GM12878 (cell line): ENCODE results near the gene FADS1. TPM values are rescaled to one million over a fixed set of nuclear protein-coding genes. Genes with fewer than 3 reads are reported as not detected.

Experiments used
- ATAC-seq: fragments of 200-7000 bp; cut with Tn5 transposase; 3 replicates; pipeline ENCODE4 v1.9.1; 2020; ENCODE audit warnings: mild to moderate bottlenecking, moderate library complexity
- BruUV-seq: library from RNA; stranded (reverse); fragments of 400-500 nt; replicated peaks from 2 replicates; lab custom pipeline; 2021; lab: Mats Ljungman, UMichigan
- CTCF ChIA-PET: fragments of 300-600 bp; sonication (Branson Sonifier 250); formaldehyde crosslinking; extraction: SDS; loops from one replicate; lab custom pipeline; 2021; ENCODE audit warnings: inconsistent platforms; lab: Yijun Ruan, JAX
- POLR2A ChIA-PET: fragments of 350-600 bp; formaldehyde crosslinking; extraction: SDS; loops from one replicate; lab custom pipeline; 2021; ENCODE audit warnings: inconsistent platforms; lab: Charles Lee
- RAD21 ChIA-PET: fragments of 300-600 bp; sonication (Branson Sonifier 250); formaldehyde crosslinking; loops from one replicate; lab custom pipeline; 2023; ENCODE audit warnings: antibody characterized with exemption; ENCODE audit not compliant: unreplicated experiment; lab: Charles Lee
- SMC1A ChIA-PET: fragments of 300-600 bp; sonication (Branson Sonifier 250); formaldehyde crosslinking; loops from one replicate; lab custom pipeline; 2023; ENCODE audit not compliant: unreplicated experiment, uncharacterized antibody; lab: Charles Lee
- DNase-seq: peaks from one replicate; pipeline ENCODE4 v3.0.0-alpha.2; 2011; ENCODE audit warnings: low read depth, low spot score
- FAIRE-seq: peaks from 3 replicates; lab custom pipeline; 2011; peaks lifted over from hg19 to GRCh38; lab: Jason Lieb, UNC
- H2AFZ ChIP-seq: 2 replicates; pipeline ENCODE4 v1.6.0; 2011; ENCODE audit warnings: low read depth, low read length, control low read depth; ENCODE audit not compliant: control insufficient read depth
- H3K27ac ChIP-seq: 2 replicates; pipeline ENCODE4 v1.5.1; 2011; ENCODE audit warnings: control low read depth; ENCODE audit not compliant: control insufficient read depth, insufficient read depth
- H3K27me3 ChIP-seq, 2 experiments: replicated peaks in 1 of 2; 2 replicates each; pipeline versions ENCODE4 v1.6.0 to v1.6.1; 2011; ENCODE audit warnings: low read length in 1 of 2; ENCODE audit not compliant: control insufficient read depth in 2 of 2, insufficient read depth in 2 of 2
- H3K36me3 ChIP-seq, 2 experiments: 2 replicates each; pipeline ENCODE4 v1.5.1; 2011; ENCODE audit warnings: low read length in 1 of 2; ENCODE audit not compliant: control insufficient read depth in 2 of 2, insufficient read depth in 2 of 2
- H3K4me1 ChIP-seq: 2 replicates; pipeline ENCODE4 v1.6.1; 2011; ENCODE audit warnings: mild to moderate bottlenecking, low read length, moderate library complexity, mixed read lengths; ENCODE audit not compliant: control insufficient read depth, insufficient read depth
- H3K4me2 ChIP-seq: 2 replicates; pipeline ENCODE4 v1.6.0; 2011; ENCODE audit warnings: control low read depth; ENCODE audit not compliant: control insufficient read depth, insufficient read depth
- H3K4me3 ChIP-seq: fragments of 200-600 bp; sonication (generic); 2 replicates; pipeline ENCODE4 v1.5.1; 2016
- H3K79me2 ChIP-seq: 2 replicates; pipeline ENCODE4 v1.6.0; 2011; ENCODE audit warnings: low read length; ENCODE audit not compliant: control insufficient read depth, insufficient read depth
- H3K9ac ChIP-seq: 2 replicates; pipeline ENCODE4 v1.8.0; 2011; ENCODE audit warnings: low read length, control low read depth, mixed read lengths; ENCODE audit not compliant: control insufficient read depth, insufficient read depth
- H3K9me3 ChIP-seq: replicated peaks from 3 replicates; pipeline ENCODE4 v1.5.1; 2011; ENCODE audit warnings: mild to moderate bottlenecking, low read length; ENCODE audit not compliant: control insufficient read depth, insufficient read depth
- H4K20me1 ChIP-seq: 2 replicates; pipeline ENCODE4 v1.6.0; 2011; ENCODE audit not compliant: control insufficient read depth, insufficient read depth
- CBFB ChIP-seq: IDR thresholded peaks from 2 replicates; pipeline ENCODE4 v1.6.1; 2016; ENCODE audit warnings: antibody characterized with exemption, low read depth
- CHD4 ChIP-seq: fragments of 200-600 bp; sonication (generic); IDR thresholded peaks from 2 replicates; pipeline ENCODE4 v1.6.1; 2016; ENCODE audit warnings: mild to moderate bottlenecking
- E2F4 ChIP-seq: IDR thresholded peaks from 2 replicates; pipeline ENCODE4 v1.6.1; 2012; ENCODE audit warnings: low read depth, low read length, improper control_type of control experiment
- EED ChIP-seq: sonication (generic); IDR thresholded peaks from 2 replicates; pipeline ENCODE4 v1.6.1; 2016; ENCODE audit warnings: antibody characterized with exemption, low read depth
- KAT2A ChIP-seq: conservative IDR thresholded peaks from 2 replicates; pipeline ENCODE4 v1.6.1; 2011; ENCODE audit warnings: low read depth, low read length; ENCODE audit not compliant: control insufficient read depth
- MEF2A ChIP-seq: IDR thresholded peaks from 2 replicates; pipeline ENCODE4 v1.6.1; 2011; ENCODE audit warnings: low read depth, mild to moderate bottlenecking, low read length, moderate library complexity; ENCODE audit not compliant: insufficient read depth
- PAX5 ChIP-seq: IDR thresholded peaks from 2 replicates; pipeline ENCODE4 v1.6.1; 2011; ENCODE audit warnings: low read depth, low read length, borderline replicate concordance
- RAD51 ChIP-seq: fragments of 450-650 bp; IDR thresholded peaks from 2 replicates; pipeline ENCODE4 v1.6.1; 2016; ENCODE audit warnings: moderate library complexity, mild to moderate bottlenecking, inconsistent platforms
- REST ChIP-seq: IDR thresholded peaks from 2 replicates; pipeline ENCODE4 v1.6.1; 2012; ENCODE audit warnings: mild to moderate bottlenecking, low read depth, low read length
- RUNX3 ChIP-seq: IDR thresholded peaks from 2 replicates; pipeline ENCODE4 v1.6.1; 2012; ENCODE audit warnings: low read length, inconsistent platforms
- SP1 ChIP-seq: IDR thresholded peaks from one replicate; pipeline ENCODE4 v1.6.1; 2011; ENCODE audit warnings: low read depth, low read length
- ZBED1 ChIP-seq: IDR thresholded peaks from 2 replicates; pipeline ENCODE4 v1.6.1; 2016; ENCODE audit warnings: borderline replicate concordance
- WGBS: methylation state at CpG from one replicate; pipeline ENCODE4 v1.1.6; 2016; ENCODE audit warnings: low lambda C conversion rate; ENCODE audit not compliant: insufficient replicate concordance, insufficient coverage; ENCODE audit errors: missing lambda C conversion rate; 5-methylcytosine and 5-hydroxymethylcytosine counted together
- in situ Hi-C: fragments of 300-500 bp; cut with MboI; formaldehyde crosslinking; loops from 9 replicates; pipeline ENCODE4 v1.14.3; 2018; ENCODE audit warnings: mixed read lengths
- intact Hi-C: fragments of 100-400 bp; cut with micrococcal nuclease; formaldehyde crosslinking; loops from one replicate; pipeline ENCODE4 v1.14.2; 2022; ENCODE audit not compliant: unreplicated experiment
- polyA plus RNA-seq, 11 experiments: library from polyadenylated mRNA; depleted of rRNA in 4 of 11; unstranded in 6 of 11; stranded (reverse) in 5 of 11; fragments of >200 nt; fragmentation: Nextera tagmentation in 4 of 11; fragmentation: Illumina TruSeq in 1 of 11; extraction: Ambion mirVana in 4 of 11; extraction: Trizol in 1 of 11; gene quantifications; 1 replicate in 1 of 11; 2 replicates in 10 of 11; pipeline versions ENCODE4 v1.2.1 to v1.2.3, GENCODE V29; 2011 to 2016; ENCODE audit warnings: inconsistent platforms in 2 of 11, missing spikeins in 2 of 11, low read depth in 1 of 11
- total RNA-seq, 4 experiments: library from RNA; depleted of rRNA in 3 of 4; stranded (reverse); fragments of >200 nt in 3 of 4; fragmentation: Illumina TruSeq in 1 of 4; extraction: Trizol in 1 of 4; gene quantifications; 2 replicates each; pipeline versions ENCODE4 v1.2.1 to v1.2.3, GENCODE V29; 2013 to 2021
- TF ChIP-seq, protein P1 (sequence below): fragments of 450-650 bp; IDR thresholded peaks from 2 replicates; pipeline ENCODE4 v1.6.1; 2018; ENCODE audit warnings: borderline replicate concordance, mild to moderate bottlenecking; ENCODE audit not compliant: partially characterized antibody

The FADS1 gene
- total and polyA plus RNA-seq, 10 of the 15 experiments (the other 5 are each of a cell fraction or from before 2014, with no cell fraction given), result 8.8 to 73.9 (median 39.0) TPM

- TF ChIP-seq EED (no peak), RAD51 (no peak), ZBED1 (no peak), PAX5 (no peak), CBFB (no peak), E2F4 (no peak), RUNX3 (no peak), CHD4 (no peak), MEF2A (no peak), KAT2A (no peak), REST (no peak), SP1 (no peak)
- TF ChIP-seq, protein P1, sequence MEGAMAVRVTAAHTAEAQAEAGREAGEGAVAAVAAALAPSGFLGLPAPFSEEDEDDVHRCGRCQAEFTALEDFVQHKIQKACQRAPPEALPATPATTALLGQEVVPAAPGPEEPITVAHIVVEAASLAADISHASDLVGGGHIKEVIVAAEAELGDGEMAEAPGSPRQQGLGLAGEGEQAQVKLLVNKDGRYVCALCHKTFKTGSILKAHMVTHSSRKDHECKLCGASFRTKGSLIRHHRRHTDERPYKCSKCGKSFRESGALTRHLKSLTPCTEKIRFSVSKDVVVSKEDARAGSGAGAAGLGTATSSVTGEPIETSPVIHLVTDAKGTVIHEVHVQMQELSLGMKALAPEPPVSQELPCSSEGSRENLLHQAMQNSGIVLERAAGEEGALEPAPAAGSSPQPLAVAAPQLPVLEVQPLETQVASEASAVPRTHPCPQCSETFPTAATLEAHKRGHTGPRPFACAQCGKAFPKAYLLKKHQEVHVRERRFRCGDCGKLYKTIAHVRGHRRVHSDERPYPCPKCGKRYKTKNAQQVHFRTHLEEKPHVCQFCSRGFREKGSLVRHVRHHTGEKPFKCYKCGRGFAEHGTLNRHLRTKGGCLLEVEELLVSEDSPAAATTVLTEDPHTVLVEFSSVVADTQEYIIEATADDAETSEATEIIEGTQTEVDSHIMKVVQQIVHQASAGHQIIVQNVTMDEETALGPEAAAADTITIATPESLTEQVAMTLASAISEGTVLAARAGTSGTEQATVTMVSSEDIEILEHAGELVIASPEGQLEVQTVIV, result no peak
- intact Hi-C loops, result no loop called here
- H3K4me1 ChIP-seq, result peaks cover 5% of the 10 kb centered on the region; the same call in 1 of the 2 replicates
- FAIRE-seq (no peak), DNase-seq (no peak), ATAC-seq (no peak)
- in situ Hi-C loops, result no loop called here
- ChIA-PET RAD21 (interaction anchor here (1.5 kb wide), 1 partner anchor 15 kb away, joined by 3 read pairs; no protein-coding TSS in a partner anchor), CTCF (no interaction called here), SMC1A (no interaction called here), POLR2A (no interaction called here)
- BruUV-seq, result no TSS peak
- H3K27ac ChIP-seq, result no peak overlapping the region
- no peaks in the 10 kb centered on the region for H3K79me2 ChIP-seq
- peaks cover 27 to 48% of the 10 kb centered on the region in 2 experiments for H3K36me3 ChIP-seq
- H4K20me1 ChIP-seq, result no peaks in the 10 kb centered on the region
- no peak overlapping the region for H3K4me3 ChIP-seq
- no peak overlapping the region for H3K9ac ChIP-seq
- no peaks in the 10 kb centered on the region for H3K9me3 ChIP-seq
- H3K27me3 ChIP-seq, result no peaks in the 10 kb centered on the region
- no peak overlapping the region for H2AFZ ChIP-seq
- H3K4me2 ChIP-seq, result no peak overlapping the region
- 81% methylated on average over 14 of the region's 14 CpGs for WGBS
Measured at GRCh38 chr11:61854966-61855714, 38.3 kb upstream of the FADS1 start.
